MM.1S (cell line): ENCODE measurements around the gene HSD17B11.

Experiments used
- CTCF ChIP-seq: fragments of 300-600 bp; sonication (generic); IDR thresholded peaks from 2 replicates; pipeline ENCODE4 v1.5.1; 2016; ENCODE audit warnings: antibody characterized with exemption, low read length, mixed read lengths
- EZH2 ChIP-seq: fragments of 300-600 bp; sonication (generic); optimal IDR thresholded peaks from 2 replicates; pipeline ENCODE3; 2017; ENCODE audit warnings: low read depth, mild to moderate bottlenecking, antibody characterized with exemption, low read length, mixed read lengths

- TF ChIP-seq EZH2: no peak
- TF ChIP-seq CTCF: no peak
Measured at GRCh38 chr4:87327136-87327535, 63.9 kb downstream of the HSD17B11 start.
